Activated naive CD4-positive, alpha-beta T cell treated with anti-CD3 and anti-CD28 coated beads for 36 hours (primary cell): Measurements from ENCODE around the gene CHAF1B. TPM values are rescaled to one million over a fixed set of nuclear protein-coding genes. Genes with fewer than 3 reads are reported as not detected.

Source experiments
- total RNA-seq, 2 experiments: library from RNA; stranded (reverse); gene quantifications; one replicate each; pipeline ENCODE4 v1.2.3, GENCODE V29; 2021

Gene CHAF1B
- total RNA-seq, 2 experiments from 2014 or later: 30.5 to 31.9 TPM

Other genes with a start within 250 kb of the CHAF1B start
- 10 to 100 TPM; 16.4 to 19.6 TPM for gene DOP1B, start 228.6 kb upstream of the CHAF1B start, total RNA-seq
- gene MORC3, start 65.2 kb upstream of the CHAF1B start, total RNA-seq: 10 to 100 TPM; 26.7 to 28.6 TPM
- gene CLDN14, start 94.7 kb downstream of the CHAF1B start, total RNA-seq: not detected